ENCODE data around the gene STPG2. TPM values are rescaled to one million over a fixed set of nuclear protein-coding genes. Genes with fewer than 3 reads are reported as not detected.

The STPG2 gene
- total RNA-seq, 1 donor from 2014 or later, result 0.75 TPM

Other genes with a start within 250 kb of the STPG2 start
- 66.8 and 85.1 TPM in 2 replicates for gene RAP1GDS1, start 117.9 kb upstream of the STPG2 start, total RNA-seq